Left renal pelvis (tissue), 4 donors: ENCODE results near the gene DUT. TPM values are rescaled to one million over a fixed set of nuclear protein-coding genes. Genes with fewer than 3 reads are reported as not detected.

Experiments
- DNase-seq, 4 donors: peaks; one replicate each; pipeline ENCODE4 v3.0.0-alpha.2; 2013; ENCODE audit warnings: low read depth in 4 of 4, low spot score in 3 of 4
- polyA plus RNA-seq, 4 donors: library from polyadenylated mRNA; unstranded; fragments of 120-200 nt; gene quantifications; one replicate each; pipeline ENCODE4 v1.2.1, GENCODE V29; 2013; ENCODE audit not compliant: insufficient read length in 4 of 4

The DUT gene
- polyA plus RNA-seq, 4 donors: 132 to 182 (median 160) TPM

DNA sequence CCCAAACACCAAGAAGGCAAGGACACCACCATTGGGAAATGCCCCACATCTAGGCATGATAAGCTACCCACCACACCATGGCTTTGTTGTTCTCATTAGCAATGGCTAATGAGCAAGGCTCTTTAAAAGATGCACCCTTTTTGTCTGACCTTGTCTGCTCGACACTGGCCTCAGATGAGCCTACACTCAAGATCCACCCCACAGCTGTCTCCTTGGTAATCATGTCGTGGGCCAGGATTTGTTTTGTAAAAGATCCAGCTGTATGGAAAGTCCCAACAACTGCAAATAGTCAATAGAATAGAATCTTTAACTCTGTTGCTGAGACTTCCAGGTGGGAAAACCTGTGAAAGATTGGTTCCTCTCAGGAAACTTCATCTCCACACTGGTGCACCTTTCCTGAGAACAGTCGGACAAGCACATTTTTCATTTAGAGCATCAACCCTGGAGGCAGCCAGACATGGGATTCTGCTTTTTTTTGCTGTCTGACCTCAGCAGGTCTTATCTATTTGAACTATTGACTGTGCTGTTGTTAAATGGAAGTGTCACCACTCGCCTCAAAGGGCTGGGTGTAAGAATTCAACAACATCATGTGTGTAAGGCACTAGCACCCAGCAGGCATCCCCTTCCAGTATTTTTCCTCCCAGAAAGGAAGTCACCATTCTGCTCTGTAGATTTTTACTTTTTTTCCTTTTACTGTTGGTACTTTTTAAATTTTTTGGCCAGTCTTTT lies 35.5 kb downstream of the DUT start:
- DNase-seq: no peak

DNA sequence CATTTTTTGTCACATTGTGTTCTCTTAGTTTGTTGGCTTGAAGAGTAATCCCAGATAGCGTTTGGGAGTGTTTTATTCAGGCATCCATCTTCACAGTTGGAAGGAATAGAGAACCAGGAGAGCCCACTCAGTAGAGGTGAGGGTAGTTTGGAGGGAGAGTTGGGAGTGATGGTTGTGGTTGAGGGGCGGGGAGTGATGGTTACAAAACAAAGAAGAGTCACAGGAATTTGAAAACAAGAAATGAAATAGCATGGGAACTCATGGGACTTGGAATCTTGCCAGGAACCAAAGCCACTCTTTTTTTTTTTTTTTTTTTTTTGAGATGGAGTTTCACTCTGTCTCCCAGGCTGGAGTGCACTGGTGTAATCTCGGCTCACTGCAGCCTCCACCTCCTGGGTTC lies 36.3 kb downstream of the DUT start:
- no peak for DNase-seq

DNA sequence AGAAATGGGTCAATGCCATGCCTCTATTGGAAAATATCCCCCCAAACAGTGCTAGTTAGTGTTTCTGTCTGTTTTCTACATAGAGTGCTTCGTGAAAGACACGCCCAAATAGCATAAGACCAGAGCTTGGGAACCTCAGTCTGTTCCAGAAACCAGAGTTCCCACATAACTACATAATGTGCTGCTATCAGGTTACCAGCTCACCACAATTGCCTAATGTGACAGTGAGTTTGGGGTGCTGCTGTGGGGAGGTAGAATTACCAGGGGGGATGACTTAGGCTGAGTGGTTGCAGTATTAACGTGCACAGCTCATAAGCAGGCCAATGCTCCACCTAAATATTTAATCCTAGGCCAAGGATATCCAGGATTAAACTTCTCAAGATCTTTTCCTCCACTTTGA lies 39.2 kb downstream of the DUT start:
- DNase-seq: no peak

DNA sequence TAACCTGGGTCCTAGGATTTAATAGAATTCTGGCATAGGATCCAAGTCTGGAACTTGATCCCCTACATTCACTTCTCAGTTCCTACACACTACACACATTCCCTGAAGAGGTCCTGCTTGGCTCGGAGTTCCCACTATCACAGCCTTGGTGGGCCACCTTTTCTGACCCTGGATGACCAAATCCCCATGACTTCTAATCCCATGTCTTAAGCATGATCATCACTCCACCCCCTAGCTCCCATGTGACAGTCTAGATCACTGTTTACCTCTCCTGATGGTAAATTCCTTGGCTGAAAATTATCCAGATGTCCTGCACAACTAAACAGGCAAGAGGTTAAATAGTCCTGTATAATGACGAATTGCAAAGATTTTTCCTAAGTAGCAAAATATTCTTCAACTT lies 40.3 kb downstream of the DUT start:
- no peak for DNase-seq

DNA sequence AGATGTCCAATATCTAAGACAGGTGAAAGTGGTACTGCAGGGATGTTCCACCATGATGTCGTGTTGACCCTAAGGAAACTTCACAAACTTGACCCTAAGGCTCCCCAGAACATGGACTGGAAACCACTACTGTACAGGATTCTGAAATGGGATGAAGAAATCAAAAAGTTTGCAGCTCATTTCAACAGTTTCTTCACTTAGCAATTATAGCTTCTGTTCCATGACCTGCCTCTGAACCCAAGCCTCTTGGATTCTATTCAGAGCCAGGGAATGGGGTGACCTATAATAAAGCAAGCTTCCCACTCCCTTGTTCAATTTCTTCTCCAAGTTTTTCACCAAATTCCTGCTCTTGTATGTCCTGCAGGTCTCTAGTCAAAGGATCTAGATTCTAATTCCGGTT lies 40.7 kb downstream of the DUT start:
- DNase-seq: no peak

DNA sequence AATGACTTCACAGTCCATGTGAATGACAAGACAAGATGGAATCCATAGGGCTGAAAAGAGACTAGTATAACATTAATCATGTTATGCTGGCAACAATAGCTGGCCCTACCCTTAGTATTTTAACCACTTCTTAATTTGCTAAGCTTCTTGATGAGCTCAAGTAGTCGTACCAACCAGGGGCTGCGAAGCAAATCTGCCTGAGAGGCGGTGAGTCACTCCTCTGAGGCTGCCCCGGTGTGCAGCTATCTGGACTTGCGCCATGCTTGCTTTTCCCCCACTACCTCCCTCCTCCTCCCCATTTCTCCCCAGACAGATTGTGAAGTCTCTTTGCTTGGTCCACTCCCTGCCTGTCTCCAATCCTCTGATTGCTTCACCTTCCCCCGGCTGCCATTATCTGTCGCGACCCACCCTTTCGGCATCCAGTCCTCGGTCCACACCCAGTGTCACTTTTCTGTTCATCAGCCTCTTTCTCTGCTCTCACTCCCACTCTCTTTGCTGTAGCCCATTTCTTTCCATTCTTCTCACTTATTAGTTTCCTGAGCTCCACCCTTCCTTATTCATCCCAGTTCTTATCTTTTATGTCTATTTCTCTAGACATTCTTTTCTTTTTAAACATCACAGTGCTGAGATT lies 42.7 kb downstream of the DUT start:
- DNase-seq: no peak

DNA sequence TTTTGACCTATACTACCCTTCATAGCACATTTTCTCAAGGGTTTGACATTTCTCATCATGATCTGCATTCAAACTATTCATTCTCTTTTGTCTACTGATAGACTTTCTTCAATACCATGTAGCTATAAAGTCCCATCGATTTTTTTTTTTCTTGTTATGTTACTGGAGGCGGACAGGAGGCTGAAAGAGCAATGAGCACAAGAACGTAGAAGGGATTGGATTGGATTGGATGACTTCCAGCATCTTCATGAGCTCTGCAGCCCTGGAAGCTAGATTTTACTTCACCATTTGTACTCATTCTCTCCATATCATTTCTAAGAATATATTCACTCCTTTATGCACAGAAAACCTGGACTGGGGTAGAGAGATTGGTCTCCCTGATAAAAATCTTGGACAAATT lies 43.2 kb downstream of the DUT start:
- DNase-seq: no peak

DNA sequence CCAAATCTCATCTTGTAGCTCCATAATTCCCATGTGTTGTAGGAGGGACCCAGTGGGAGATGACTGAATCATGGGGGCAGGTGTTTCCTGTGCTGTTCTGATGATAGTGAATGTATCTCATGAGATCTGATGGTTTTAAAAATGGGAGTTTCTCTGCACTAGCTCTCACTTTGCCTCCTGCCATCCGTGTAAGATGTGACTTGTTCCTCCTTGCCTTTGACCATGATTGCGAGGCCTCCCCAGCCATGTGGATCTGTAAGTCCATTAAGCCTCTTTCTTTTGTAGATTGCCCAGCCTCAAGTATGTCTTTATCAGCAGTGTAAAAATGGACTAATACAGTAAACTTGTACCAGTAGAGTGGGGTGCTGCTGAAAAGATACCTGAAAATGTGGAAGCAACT lies 44.5 kb downstream of the DUT start:
- DNase-seq: no peak

DNA sequence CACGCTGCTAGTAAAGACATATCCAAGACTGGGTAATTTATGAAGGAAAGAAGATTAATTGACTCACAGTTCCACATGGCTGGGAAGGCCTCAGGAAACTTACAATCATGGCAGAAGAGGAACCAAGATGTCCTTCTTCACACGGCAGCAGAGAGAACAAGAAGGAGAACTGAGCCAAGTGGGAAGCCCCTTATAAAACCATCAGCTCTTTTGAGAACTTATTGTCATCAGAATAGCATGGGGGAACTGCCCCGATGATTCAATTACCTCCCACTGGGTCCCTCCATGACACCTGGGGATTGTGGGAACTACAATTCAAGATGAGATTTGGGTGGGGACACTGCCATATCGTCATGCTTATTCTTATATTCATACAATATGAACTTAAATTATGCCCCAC lies 49.0 kb downstream of the DUT start:
- no peak for DNase-seq

DNA sequence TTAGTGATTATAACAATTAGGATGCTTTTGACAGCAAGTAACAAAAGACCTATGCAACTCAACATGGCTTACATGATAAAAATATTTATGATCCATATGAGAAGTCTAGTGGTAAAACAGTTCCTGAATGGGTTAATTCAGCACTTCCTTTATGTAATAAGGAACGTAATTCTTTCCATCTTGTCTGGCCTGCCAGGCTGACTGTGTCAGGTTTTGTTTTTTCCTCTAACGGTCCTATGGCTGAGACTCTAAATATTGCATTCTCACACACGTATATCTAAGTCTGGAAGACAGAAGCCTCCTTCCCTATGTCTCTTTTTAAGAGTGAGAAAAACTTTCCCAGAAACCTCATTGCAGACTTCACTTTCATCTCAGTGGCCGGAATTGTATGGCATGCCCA lies 50.6 kb downstream of the DUT start:
- no peak for DNase-seq

DNA sequence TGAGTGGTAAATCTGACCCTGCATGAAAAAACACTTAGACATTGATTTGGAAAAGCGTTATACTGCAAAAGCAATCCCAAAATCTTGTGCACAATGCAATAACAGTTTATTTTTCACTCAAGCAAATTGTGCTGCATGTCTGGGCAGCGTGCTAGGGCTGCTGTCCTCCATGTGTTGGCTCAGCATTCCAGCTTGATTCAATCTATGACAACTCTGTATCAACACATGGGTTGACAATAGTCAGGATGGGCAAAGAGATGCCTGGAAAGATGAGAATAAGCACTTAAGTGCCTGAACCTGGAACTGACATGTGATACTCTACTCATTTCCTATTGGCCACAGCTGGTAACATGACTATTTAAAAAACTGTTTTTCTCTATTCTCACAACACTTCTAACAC lies 51.8 kb downstream of the DUT start:
- DNase-seq: no peak

DNA sequence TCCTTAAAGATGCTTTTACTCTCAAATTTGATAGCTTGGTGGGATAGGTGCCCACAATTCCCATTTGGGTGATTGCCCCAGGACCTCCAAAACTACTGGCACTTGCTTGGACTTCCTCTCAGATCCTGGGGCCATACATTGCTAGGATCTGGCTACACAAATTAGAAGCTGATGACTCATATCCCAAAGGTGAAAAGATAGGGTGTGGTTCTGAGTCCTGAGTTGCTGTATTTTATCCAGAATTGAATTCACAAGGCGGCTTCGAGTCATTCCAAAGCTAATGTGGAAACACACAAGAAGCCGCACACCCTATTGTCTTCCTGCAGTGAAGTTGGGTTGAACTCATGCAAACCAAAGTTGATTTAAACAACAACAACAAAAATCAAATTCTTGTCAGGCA lies 53.4 kb downstream of the DUT start:
- DNase-seq: no peak

DNA sequence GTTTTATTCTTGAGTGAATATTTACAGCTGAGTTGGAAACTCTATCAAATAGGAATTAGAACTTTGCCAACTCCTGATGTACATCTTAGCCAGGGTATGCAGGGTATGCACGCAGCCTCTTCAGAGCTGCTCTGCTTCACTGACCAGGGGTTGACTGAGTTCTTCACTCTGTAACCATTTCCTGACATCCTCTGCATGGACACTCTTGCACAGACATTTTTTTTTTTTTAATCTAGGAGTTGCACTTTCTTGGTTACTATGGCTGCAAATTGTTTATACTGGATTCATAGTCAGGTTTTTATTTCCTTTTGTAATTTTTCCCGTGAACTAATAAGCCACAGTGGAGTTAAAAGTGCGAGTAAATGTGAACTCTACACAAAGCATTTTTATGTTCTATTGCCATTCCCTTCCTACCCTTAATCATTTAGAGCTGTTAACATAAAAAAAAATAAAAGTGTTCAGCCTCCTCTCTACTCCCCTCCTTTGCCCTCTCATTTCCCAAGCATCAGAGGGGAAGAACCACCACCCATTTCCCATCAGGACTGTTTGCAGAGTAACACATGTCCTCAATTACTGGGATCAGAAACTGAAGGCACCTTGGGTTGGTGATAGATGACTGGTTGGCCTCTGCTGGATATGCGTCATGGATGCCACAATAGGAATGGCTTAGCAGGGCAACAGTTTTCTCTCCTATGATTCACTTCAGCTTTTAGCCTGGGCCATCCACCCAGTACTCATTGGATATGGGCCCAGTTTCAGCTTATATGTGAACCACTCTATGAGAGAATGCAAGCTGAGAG lies 54.0 kb downstream of the DUT start:
- DNase-seq: no peak

DNA sequence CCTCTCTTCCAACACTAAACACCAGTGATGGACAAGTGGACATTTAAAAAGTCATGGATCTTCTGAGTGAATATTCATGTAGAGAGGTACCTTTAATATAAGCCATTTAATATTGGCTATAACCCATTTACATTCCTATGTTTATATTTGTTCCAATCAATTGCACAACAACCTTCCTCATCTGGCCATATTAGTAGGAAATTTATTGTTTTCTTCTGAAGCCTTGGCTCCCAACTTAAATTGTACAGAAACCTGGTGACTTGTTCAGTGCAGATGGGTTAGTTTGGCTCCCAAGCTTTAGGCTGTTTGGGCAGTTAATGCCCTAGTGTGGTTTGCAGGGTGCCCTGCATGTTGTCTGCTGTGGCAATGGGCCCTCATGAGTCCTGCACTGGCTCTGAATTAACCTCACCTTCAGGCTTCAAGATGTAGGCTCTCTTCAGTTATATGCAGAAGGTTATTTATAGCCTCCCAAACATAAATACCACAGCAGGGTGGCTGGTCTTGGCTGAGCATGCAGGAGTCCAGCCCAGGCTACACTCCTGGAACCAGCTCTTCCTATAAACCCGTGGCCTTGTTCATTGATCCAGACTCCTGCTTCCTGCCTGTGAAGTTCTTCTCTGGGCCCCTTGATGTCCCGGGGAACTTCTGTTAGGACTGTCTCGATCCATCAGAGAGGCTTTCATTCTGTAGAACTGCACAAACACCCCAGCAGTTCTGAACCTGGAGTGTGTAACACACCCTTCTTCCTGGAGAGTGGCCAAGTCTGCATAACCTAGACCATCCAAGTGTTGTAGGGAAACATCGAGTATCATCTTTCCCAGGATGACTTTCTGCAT lies 57.0 kb downstream of the DUT start:
- DNase-seq: no peak

DNA sequence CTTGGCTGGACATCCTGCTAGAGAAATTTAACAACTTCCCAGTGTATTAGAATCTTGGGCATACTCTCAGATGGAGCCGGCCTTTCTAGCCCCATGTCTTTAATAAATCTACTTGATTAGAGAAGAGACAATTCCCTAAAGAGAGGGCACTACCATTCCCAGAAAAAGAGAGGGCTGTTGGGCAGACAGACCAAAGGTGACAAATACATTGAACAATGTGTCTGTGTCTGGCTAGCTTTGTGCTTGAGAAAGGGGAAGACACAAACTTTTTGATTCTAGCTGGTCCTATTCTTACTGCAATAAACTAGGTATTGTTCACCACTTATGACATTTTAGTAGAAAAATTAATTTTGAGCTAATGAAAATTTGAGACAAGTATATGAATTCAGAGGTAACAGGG lies 57.7 kb downstream of the DUT start:
- no peak for DNase-seq

DNA sequence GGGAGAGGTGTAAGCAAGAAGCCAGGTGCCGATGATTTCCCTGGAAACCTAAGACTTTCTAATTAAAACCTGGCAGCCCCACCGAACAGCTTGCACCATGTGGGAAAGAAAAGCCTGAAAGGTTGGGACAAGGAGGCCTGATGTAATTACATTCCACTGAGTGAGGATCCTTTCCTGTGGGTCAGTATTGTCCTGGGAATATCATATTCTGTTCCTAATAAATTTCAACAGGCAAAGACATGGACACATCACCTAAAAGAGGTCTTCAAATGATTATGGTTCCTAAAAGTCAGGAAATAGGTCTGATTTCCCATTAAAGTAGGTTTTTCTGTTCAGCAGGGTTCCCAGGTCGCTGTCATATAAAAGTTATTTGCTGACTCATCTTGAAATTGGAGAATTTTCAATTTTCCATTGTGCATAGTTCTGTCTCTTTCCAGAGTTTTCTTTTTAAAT lies 58.5 kb downstream of the DUT start:
- DNase-seq: no peak

DNA sequence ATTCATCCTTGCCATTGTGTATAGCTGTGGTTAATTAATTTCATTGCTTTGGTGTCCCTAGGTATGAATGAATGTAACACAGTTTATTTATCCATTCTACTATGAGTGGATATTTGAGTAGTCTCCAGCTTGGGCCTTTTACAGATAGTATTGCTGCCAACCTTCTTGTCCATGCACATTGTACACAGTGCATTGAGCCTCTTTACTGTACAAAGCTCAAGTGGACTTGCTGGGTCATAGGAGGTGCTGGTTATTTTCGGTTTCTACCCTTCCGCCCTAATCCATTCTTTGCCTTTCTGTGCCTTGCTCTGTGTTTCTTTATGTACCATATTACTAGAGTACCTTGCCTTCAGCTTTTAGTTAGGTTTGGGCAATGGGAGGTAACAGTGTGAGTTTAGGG lies 60.7 kb downstream of the DUT start:
- DNase-seq: no peak

DNA sequence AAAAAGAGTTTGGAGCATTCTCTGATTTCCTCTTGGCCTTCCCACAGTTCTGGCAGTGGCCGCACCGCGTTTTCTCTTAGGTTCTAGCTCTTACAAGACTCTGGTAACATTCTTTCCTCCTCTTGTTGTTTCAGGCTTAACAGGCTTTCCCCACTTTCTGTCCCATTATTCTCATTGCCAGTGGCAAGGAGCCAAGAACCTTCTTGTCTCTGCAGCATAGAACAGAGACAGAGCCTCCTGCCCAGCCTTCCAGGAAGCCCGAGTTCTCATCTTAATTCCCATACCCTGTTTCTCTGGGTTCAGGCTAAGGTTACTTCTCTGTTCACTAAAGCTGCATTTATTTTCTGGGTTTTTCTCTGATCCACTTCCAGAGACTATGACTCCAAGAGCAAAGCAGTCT lies 61.1 kb downstream of the DUT start:
- DNase-seq: no peak
